Astrocyte (in vitro differentiated cells and primary cell): Measurements from ENCODE around the gene AVP.
"Not testable (repeated sequence)": the region's sequence is repeated elsewhere in the genome, so short reads cannot be mapped to it uniquely, and the experiment has no call there.

Experiments
- CTCF ChIP-seq: IDR thresholded peaks from 2 replicates; pipeline ENCODE4 v1.5.1; 2011; ENCODE audit warnings: low read depth, mild to moderate bottlenecking, inconsistent platforms, low read length, moderate library complexity; ENCODE audit not compliant: insufficient read depth
- EZH2 ChIP-seq: IDR thresholded peaks from 2 replicates; pipeline ENCODE4 v1.6.1; 2012; ENCODE audit warnings: mild to moderate bottlenecking, low read length, inconsistent platforms; ENCODE audit not compliant: insufficient read depth

GRCh38 chr20:3124163-3124562 lies 39.6 kb upstream of the AVP start:
- not testable (repeated sequence) for TF ChIP-seq CTCF, EZH2
